Liver (tissue), 9 donors: Measurements from ENCODE around the gene RUNX1. TPM values are rescaled to one million over a fixed set of nuclear protein-coding genes. Genes with fewer than 3 reads are reported as not detected.

ENCODE experiments used
- DNase-seq: peaks from one replicate; pipeline ENCODE4 v3.0.0-alpha.2; 2017; ENCODE audit warnings: low spot score
- H3K27ac ChIP-seq, 2 donors: one replicate each; pipeline ENCODE4 v1.7.0; 2013; ENCODE audit warnings: inconsistent platforms in 2 of 2, low read length in 2 of 2, control low read depth in 1 of 2, low read depth in 1 of 2, mild to moderate bottlenecking in 1 of 2
- H3K27me3 ChIP-seq, 4 donors: one replicate each; pipeline versions ENCODE4 v1.6.1 to v1.7.0; 2013; ENCODE audit warnings: low read length in 3 of 4, inconsistent platforms in 1 of 4, mild to moderate bottlenecking in 1 of 4, moderate library complexity in 1 of 4; ENCODE audit not compliant: control insufficient read depth in 4 of 4, insufficient read depth in 4 of 4
- H3K36me3 ChIP-seq, 4 donors: one replicate each; pipeline versions ENCODE4 v1.6.1 to v1.7.0; 2013; ENCODE audit warnings: low read length in 3 of 4, mild to moderate bottlenecking in 3 of 4, low read depth in 1 of 4, moderate library complexity in 1 of 4; ENCODE audit not compliant: control insufficient read depth in 4 of 4, insufficient read depth in 3 of 4
- H3K4me1 ChIP-seq, 4 donors: one replicate each; pipeline versions ENCODE4 v1.6.1 to v1.7.0; 2013; ENCODE audit warnings: low read length in 3 of 4, mild to moderate bottlenecking in 3 of 4, moderate library complexity in 1 of 4; ENCODE audit not compliant: control insufficient read depth in 4 of 4, insufficient read depth in 4 of 4
- H3K4me3 ChIP-seq, 3 donors: one replicate each; pipeline versions ENCODE4 v1.6.1 to v1.7.0; 2013; ENCODE audit warnings: low read length in 3 of 3, control low read depth in 1 of 3, low read depth in 1 of 3, mild to moderate bottlenecking in 1 of 3
- H3K9ac ChIP-seq, 2 donors: one replicate each; pipeline ENCODE4 v1.7.0; 2013; ENCODE audit warnings: low read length in 2 of 2, mild to moderate bottlenecking in 2 of 2, moderate library complexity in 2 of 2, control low read depth in 1 of 2, low read depth in 1 of 2
- H3K9me3 ChIP-seq, 4 donors: one replicate each; pipeline versions ENCODE4 v1.6.1 to v1.7.0; 2013; ENCODE audit warnings: low read length in 3 of 4; ENCODE audit not compliant: control insufficient read depth in 4 of 4
- ATF3 ChIP-seq: IDR thresholded peaks from 2 replicates; pipeline ENCODE4 v1.6.1; 2016; ENCODE audit warnings: antibody characterized with exemption
- CTCF ChIP-seq: fragments of 150-350 bp; IDR thresholded peaks from 2 replicates; pipeline ENCODE4 v1.5.1; 2017; ENCODE audit warnings: improper control_type of control experiment, low read depth, low read length; ENCODE audit not compliant: missing input control
- FOXA2 ChIP-seq: IDR thresholded peaks from 2 replicates; pipeline ENCODE4 v1.6.1; 2016; ENCODE audit warnings: antibody characterized with exemption
- GABPA ChIP-seq, 2 donors: IDR thresholded peaks in 1 of 2; conservative IDR thresholded peaks in 1 of 2; 2 replicates each; pipeline ENCODE4 v1.6.1; 2016; ENCODE audit warnings: antibody characterized with exemption in 2 of 2, mild to moderate bottlenecking in 1 of 2, moderate library complexity in 1 of 2
- HNF4G ChIP-seq: IDR thresholded peaks from 2 replicates; pipeline ENCODE4 v1.6.1; 2016; ENCODE audit warnings: antibody characterized with exemption
- RAD21 ChIP-seq, 2 donors: IDR thresholded peaks; 2 replicates each; pipeline ENCODE4 v1.6.1; 2016; ENCODE audit warnings: antibody characterized with exemption in 2 of 2, mild to moderate bottlenecking in 2 of 2
- RXRA ChIP-seq, 2 donors: IDR thresholded peaks; 2 replicates each; pipeline ENCODE4 v1.6.1; 2017 to 2018; ENCODE audit warnings: antibody characterized with exemption in 2 of 2, mild to moderate bottlenecking in 1 of 2
- SP1 ChIP-seq: IDR thresholded peaks from 2 replicates; pipeline ENCODE4 v1.6.1; 2018; ENCODE audit warnings: antibody characterized with exemption, mild to moderate bottlenecking
- TAF1 ChIP-seq: conservative IDR thresholded peaks from 2 replicates; pipeline ENCODE4 v1.6.1; 2016; ENCODE audit warnings: antibody characterized with exemption, mild to moderate bottlenecking
- YY1 ChIP-seq: IDR thresholded peaks from 2 replicates; pipeline ENCODE4 v1.6.1; 2016; ENCODE audit warnings: antibody characterized with exemption, mild to moderate bottlenecking
- ZBTB33 ChIP-seq: IDR thresholded peaks from 2 replicates; pipeline ENCODE4 v1.6.1; 2016; ENCODE audit warnings: antibody characterized with exemption
- WGBS: extraction: QIAGEN DNeasy Blood & Tissue Kit; methylation state at CpG from one replicate; pipeline ENCODE4 v1.1.7; 2013; 5-methylcytosine and 5-hydroxymethylcytosine counted together
- polyA plus RNA-seq, 2 donors: library from polyadenylated mRNA; stranded (reverse) in 1 of 2; unstranded in 1 of 2; fragments of 200-250 nt in 1 of 2; fragments of >200 nt in 1 of 2; fragmentation: Nextera tagmentation in 1 of 2; extraction: Ambion mirVana in 1 of 2; gene quantifications; one replicate each; pipeline versions ENCODE4 v1.2.1 to v1.2.3, GENCODE V29; 2013 to 2015
- total RNA-seq, 2 donors: library from RNA; depleted of rRNA; stranded (reverse); fragments of >200 nt; gene quantifications; one replicate each; pipeline ENCODE4 v1.2.3, GENCODE V29; 2014
- donor health status: healthy.
- donor health status: healthy.
- donor health status: healthy.
- donor health status: healthy.
- donor health status: healthy.

RUNX1 gene
- total and polyA plus RNA-seq, 4 donors, result 0.98 to 7.2 (median 3.1) TPM

GRCh38 chr21:34949499-34949898 lies 99.6 kb downstream of the RUNX1 start (continued):
- no peak for TF ChIP-seq CTCF

GRCh38 chr21:34949030-34949429 lies 100.1 kb downstream of the RUNX1 start:
- WGBS, result 84% methylated on average over 4 of the region's 4 CpGs
- TF ChIP-seq ZBTB33, result no peak
- TF ChIP-seq TAF1, result no peak
- no peak for TF ChIP-seq SP1

GRCh38 chr21:34948157-34948556 lies 100.9 kb downstream of the RUNX1 start:
- WGBS, result 93% methylated on average over 5 of the region's 5 CpGs
- no peak for DNase-seq
- TF ChIP-seq SP1 (no peak), TAF1 (no peak)
- Histone ChIP-seq H3K4me1 (no peaks in the 10 kb centered on the region), H3K36me3 (no peaks in the 10 kb centered on the region), H3K27me3 (no peaks in the 10 kb centered on the region), H3K9me3 (no peaks in the 10 kb centered on the region), H3K9ac (no peak overlapping the region), H3K27ac (no peak overlapping the region), H3K4me3 (no peak overlapping the region)

More at GRCh38 chr21:34949030-34949429, 100.1 kb downstream of the RUNX1 start:
- Histone ChIP-seq H3K27ac (no peak overlapping the region), H3K4me3 (no peak overlapping the region), H3K4me1 (no peaks in the 10 kb centered on the region), H3K36me3 (no peaks in the 10 kb centered on the region), H3K27me3 (no peaks in the 10 kb centered on the region), H3K9ac (no peak overlapping the region), H3K9me3 (no peaks in the 10 kb centered on the region)
- no peak for DNase-seq

GRCh38 chr21:34946916-34947534 lies 102.1 kb downstream of the RUNX1 start:
- Histone ChIP-seq H3K4me1 (no peaks in the 10 kb centered on the region), H3K27me3 (no peaks in the 10 kb centered on the region), H3K27ac (no peak overlapping the region), H3K9me3 (no peaks in the 10 kb centered on the region), H3K9ac (no peak overlapping the region), H3K4me3 (no peak overlapping the region), H3K36me3 (no peaks in the 10 kb centered on the region)
- WGBS, result 80% methylated on average over 2 of the region's 2 CpGs
- DNase-seq, result no peak
- TF ChIP-seq FOXA2 (no peak), RAD21 (IDR thresholded peaks at IDR 0.05) (peak in 1 of 2 donors; percentile 10)

GRCh38 chr21:34946385-34946840 lies 102.7 kb downstream of the RUNX1 start:
- H3K4me1 ChIP-seq, result no peaks in the 10 kb centered on the region
- 74% methylated on average over 1 of the region's 1 CpG for WGBS
- H3K27ac ChIP-seq, result no peak overlapping the region
- TF ChIP-seq HNF4G (no peak), CTCF (no peak), ATF3 (no peak), YY1 (no peak), GABPA (IDR thresholded peaks at IDR 0.05 in 1 of 2, conservative IDR thresholded peaks at IDR 0.05 in 1 of 2) (no peak), RXRA (IDR thresholded peaks at IDR 0.05) (no peak)

More at GRCh38 chr21:34946385-34946840, 102.7 kb downstream of the RUNX1 start:
- no peaks in the 10 kb centered on the region for H3K9me3 ChIP-seq
- no peaks in the 10 kb centered on the region for H3K36me3 ChIP-seq
- H3K27me3 ChIP-seq, result no peaks in the 10 kb centered on the region
- no peak for DNase-seq
- no peak overlapping the region for H3K4me3 ChIP-seq
- no peak overlapping the region for H3K9ac ChIP-seq
